GM12864 (cell line): ENCODE measurements around the gene SUPT3H.

Source experiments
- DNase-seq: peaks from one replicate; pipeline ENCODE4 v3.0.0-alpha.2; 2011; ENCODE audit warnings: low read depth
- H3K4me3 ChIP-seq: 2 replicates; pipeline ENCODE4 v1.5.1; 2011; ENCODE audit warnings: mild to moderate bottlenecking, low read depth, low read length, control low read depth
- TF ChIP-seq, protein P1 (sequence below): IDR thresholded peaks from 2 replicates; pipeline ENCODE4 v1.5.1; 2011; ENCODE audit warnings: low read depth, mild to moderate bottlenecking, moderate library complexity, low read length, control low read depth, inconsistent platforms; ENCODE audit errors: missing control alignments

SUPT3H gene

DNA sequence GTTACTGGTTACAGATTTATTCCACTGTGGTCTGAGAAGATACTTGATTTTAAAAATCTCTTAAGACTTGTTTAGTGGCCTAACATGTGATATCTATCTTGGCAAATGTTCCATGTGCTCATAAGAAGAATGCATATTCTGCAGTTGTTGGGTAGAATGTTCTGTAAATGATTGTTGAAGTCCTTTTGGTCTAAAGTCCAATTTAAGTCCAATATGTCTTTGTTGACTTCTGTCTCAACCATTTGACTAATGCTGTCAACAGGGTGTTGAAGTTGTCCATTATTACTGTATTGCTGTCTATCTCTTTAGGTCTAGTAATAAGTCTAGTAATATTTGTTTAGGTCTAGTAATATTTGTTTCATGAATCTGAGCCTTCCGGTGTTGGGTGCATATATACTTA is 437.4 kb downstream of the SUPT3H start:
- TF ChIP-seq, protein P1, sequence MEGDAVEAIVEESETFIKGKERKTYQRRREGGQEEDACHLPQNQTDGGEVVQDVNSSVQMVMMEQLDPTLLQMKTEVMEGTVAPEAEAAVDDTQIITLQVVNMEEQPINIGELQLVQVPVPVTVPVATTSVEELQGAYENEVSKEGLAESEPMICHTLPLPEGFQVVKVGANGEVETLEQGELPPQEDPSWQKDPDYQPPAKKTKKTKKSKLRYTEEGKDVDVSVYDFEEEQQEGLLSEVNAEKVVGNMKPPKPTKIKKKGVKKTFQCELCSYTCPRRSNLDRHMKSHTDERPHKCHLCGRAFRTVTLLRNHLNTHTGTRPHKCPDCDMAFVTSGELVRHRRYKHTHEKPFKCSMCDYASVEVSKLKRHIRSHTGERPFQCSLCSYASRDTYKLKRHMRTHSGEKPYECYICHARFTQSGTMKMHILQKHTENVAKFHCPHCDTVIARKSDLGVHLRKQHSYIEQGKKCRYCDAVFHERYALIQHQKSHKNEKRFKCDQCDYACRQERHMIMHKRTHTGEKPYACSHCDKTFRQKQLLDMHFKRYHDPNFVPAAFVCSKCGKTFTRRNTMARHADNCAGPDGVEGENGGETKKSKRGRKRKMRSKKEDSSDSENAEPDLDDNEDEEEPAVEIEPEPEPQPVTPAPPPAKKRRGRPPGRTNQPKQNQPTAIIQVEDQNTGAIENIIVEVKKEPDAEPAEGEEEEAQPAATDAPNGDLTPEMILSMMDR = no peak
- DNase-seq = no peak
- no peak overlapping the region for H3K4me3 ChIP-seq

DNA sequence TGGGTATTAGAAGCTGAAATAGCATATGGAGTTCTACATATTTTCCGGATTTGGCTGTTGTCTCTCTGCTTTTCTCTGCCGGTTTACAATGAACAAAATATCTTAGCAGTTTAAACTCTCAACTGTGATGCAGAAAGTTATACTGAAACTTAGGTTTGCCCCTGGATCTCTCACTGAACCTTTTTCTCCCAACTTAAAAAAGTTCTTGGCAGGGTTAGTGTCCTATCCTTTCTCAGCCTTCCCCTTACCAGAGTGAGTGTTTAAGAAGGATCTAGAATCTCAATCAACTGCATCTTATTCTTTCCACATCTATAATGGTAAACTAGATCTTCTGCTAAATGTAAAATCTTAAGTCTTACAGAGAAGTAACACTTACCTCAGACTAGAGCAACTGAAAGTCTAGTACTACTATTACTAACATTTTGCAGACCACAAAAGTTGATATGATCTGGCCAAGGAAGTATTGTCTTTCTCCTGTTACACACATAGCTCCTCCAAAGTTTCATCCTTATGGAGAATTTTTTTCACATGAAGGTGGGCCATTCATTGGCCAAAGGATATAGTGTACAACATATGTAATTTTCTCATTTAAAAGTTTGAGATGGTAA is 441.9 kb downstream of the SUPT3H start:
- H3K4me3 ChIP-seq = no peak overlapping the region
- DNase-seq = no peak
- TF ChIP-seq, protein P1 = no peak

DNA sequence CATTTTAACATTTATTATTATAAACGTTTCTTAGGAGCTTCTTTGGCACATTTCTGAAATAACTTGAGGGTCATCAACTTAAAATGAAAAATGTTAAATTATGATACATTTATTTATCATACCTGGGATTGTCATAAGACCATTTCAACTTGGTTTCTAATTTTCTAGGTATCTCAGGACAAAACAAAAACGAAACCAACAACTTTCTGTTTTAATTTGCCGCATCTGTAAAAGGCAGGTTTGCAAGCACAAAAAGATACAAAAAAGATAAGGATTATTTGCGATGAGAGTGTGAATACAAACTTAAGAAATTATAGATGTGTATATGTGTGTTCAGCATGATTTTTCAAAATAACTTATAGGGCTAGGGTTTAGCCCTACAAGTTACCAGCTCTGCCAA is 444.6 kb downstream of the SUPT3H start:
- TF ChIP-seq, protein P1 = no peak
- H3K4me3 ChIP-seq = no peak overlapping the region
- no peak for DNase-seq

DNA sequence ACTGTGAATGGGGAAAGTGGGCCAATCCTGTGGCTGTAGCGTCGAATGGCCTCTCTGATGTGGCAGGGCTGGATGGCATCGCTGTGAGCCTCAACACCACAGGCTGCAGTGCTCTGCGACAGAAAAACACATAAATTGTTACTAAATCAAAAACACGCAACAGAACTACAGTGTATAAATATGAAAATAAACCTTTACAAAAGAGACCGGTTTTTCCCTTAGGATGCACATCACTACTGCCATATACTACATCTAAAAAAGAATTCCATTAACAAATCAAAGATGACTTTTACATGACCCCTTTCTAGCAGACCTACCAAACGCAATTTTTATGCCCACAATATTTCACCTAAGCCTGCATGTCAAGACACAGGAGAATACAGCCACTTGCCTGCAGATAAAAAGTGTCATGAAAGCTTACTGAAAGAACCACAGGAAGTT is 445.1 kb downstream of the SUPT3H start:
- TF ChIP-seq, protein P1 = no peak
- no peak for DNase-seq
- no peak overlapping the region for H3K4me3 ChIP-seq

DNA sequence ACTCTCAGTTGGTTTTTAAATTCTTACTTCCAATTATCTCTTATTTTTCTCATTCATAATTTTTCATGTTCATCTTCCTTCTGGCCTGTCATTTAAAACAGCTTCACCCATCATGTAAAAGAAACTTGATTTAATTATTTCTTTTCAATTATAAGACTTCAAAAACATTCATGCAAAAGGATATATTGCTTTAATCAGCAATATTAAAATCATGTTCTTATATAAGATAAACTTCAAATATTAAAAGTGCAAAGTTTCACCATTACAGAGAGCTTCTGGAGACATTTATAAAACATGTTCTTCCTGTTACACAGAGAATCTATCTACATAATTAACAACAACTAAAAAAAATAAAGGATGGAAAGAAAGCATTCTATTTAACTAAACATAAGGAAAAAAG is 446.3 kb downstream of the SUPT3H start:
- no peak for DNase-seq
- no peak overlapping the region for H3K4me3 ChIP-seq
- TF ChIP-seq, protein P1 = no peak

DNA sequence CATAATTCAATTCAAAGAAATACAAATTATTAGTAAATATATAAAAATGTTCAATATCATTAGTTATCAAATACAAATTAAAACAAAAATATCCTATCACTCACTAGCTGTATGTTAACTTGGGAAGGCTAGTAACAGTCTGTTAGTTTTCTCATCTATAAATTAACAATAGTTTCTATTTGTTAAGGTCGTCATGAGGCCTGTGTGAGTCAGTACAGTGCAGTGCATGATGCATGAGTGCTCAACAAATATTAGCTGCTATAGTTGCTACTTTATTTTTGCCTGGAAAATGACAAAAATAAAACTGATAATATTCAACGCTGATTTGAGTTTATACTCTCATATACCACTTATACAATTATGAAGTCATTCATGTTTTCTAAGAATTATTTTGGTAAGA is 451.2 kb downstream of the SUPT3H start:
- no peak for DNase-seq
- TF ChIP-seq, protein P1 = no peak
- H3K4me3 ChIP-seq = no peak overlapping the region

DNA sequence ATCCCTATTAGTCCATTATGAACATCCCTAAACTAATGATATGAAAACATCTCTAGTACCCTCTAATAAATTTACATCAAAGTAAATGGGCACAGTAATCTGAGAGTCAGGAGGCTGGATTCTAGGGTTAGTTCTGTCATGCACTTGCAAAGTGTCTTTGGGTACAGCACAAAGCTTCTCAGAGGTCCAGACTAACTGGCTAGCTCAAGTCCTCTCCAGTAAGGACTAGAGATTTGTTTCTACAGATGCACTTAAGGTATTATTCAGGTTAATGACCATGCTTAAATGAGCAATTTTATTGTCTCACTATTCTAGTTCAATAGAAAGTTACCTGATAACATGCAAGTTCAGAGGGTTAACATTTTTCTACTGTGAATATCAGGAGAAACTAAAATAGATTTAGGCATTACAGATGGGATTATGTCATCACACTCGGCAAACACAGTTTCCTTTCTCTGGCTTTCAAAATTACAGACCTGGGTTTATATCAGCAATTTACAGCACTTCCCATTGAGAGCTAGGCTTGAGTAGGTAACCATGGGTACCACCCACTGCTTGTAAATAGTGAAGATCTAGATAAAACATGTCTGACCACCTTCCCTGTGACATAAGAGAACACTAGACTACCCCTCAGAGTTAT is 452.5 kb downstream of the SUPT3H start:
- DNase-seq = no peak
- TF ChIP-seq, protein P1 = no peak
- no peak overlapping the region for H3K4me3 ChIP-seq
